WTC11 (cell line): ENCODE measurements around the gene SBF2. TPM values are rescaled to one million over a fixed set of nuclear protein-coding genes. Genes with fewer than 3 reads are reported as not detected.

ENCODE experiments used
- ATAC-seq: fragments of 200-7000 bp; cut with Tn5 transposase; 2 replicates; pipeline ENCODE4 v1.10.0; 2021; ENCODE audit warnings: mild to moderate bottlenecking, moderate library complexity
- CTCF ChIA-PET: fragments of 300-600 bp; sonication (Branson Sonifier 250); formaldehyde crosslinking; loops from one replicate; lab custom pipeline; 2021; ENCODE audit warnings: antibody characterized with exemption; lab: Charles Lee
- POLR2A ChIA-PET: fragments of 350-600 bp; sonication (Branson Sonifier 250); formaldehyde crosslinking; loops from one replicate; lab custom pipeline; 2021; ENCODE audit warnings: antibody characterized with exemption; lab: Charles Lee
- DNase-seq: peaks from one replicate; pipeline ENCODE4 v3.0.0; 2021; ENCODE audit warnings: low spot score
- H3K27ac Mint-ChIP-seq: 2 replicates; pipeline ENCODE4 v1.8.0; 2021; ENCODE audit warnings: mixed read lengths
- H3K27me3 Mint-ChIP-seq: 2 replicates; pipeline ENCODE4 v1.8.0; 2021; ENCODE audit warnings: low read depth, mild to moderate bottlenecking, moderate library complexity, mixed read lengths
- H3K36me3 Mint-ChIP-seq: 2 replicates; pipeline ENCODE4 v1.8.0; 2021; ENCODE audit warnings: mixed read lengths
- H3K4me1 Mint-ChIP-seq: 2 replicates; pipeline ENCODE4 v1.8.0; 2022; ENCODE audit warnings: mixed read lengths
- H3K4me3 Mint-ChIP-seq: 2 replicates; pipeline ENCODE4 v1.8.0; 2021; ENCODE audit warnings: mild to moderate bottlenecking, moderate library complexity, mixed read lengths
- H3K9me3 Mint-ChIP-seq: 2 replicates; pipeline ENCODE4 v1.8.0; 2021; ENCODE audit warnings: mixed read lengths
- AR ChIP-seq: fragments of 250-450 bp; sonication (Bioruptor Pico); IDR thresholded peaks from 2 replicates; pipeline ENCODE4 v1.9.0; 2021; ENCODE audit warnings: mild to moderate bottlenecking
- CREB1 ChIP-seq: sonication (generic); formaldehyde crosslinking; IDR thresholded peaks from 2 replicates; pipeline ENCODE4 v1.8.0; 2023; ENCODE audit warnings: mild to moderate bottlenecking, missing genetic modification reagents
- CTCF ChIP-seq: fragments of 200-600 bp; IDR thresholded peaks from 2 replicates; pipeline ENCODE4 v1.8.0; 2022; ENCODE audit warnings: antibody characterized with exemption
- ELF4 ChIP-seq: sonication (generic); formaldehyde crosslinking; IDR thresholded peaks from 2 replicates; pipeline ENCODE4 v1.8.1; 2022; ENCODE audit warnings: low read depth, mild to moderate bottlenecking, moderate library complexity, missing genetic modification reagents
- ESRRA ChIP-seq: sonication (generic); formaldehyde crosslinking; IDR thresholded peaks from 2 replicates; pipeline ENCODE4 v1.8.1; 2022; ENCODE audit warnings: mild to moderate bottlenecking, missing genetic modification reagents, borderline replicate concordance
- ETV6 ChIP-seq: sonication (generic); formaldehyde crosslinking; IDR thresholded peaks from 2 replicates; pipeline ENCODE4 v1.8.1; 2022; ENCODE audit warnings: mild to moderate bottlenecking, missing genetic modification reagents
- GRHL2 ChIP-seq: fragments of 250-450 bp; sonication (Bioruptor Pico); IDR thresholded peaks from 2 replicates; pipeline ENCODE4 v1.8.0; 2022; ENCODE audit warnings: mild to moderate bottlenecking, moderate library complexity; ENCODE audit not compliant: insufficient replicate concordance, severe bottlenecking
- JAZF1 ChIP-seq: fragments of 250-450 bp; sonication (Bioruptor Pico); IDR thresholded peaks from 2 replicates; pipeline ENCODE4 v1.9.0; 2021; ENCODE audit warnings: moderate library complexity, mild to moderate bottlenecking, inconsistent platforms
- MXD4 ChIP-seq: fragments of 250-450 bp; sonication (Bioruptor Pico); IDR thresholded peaks from 2 replicates; pipeline ENCODE4 v1.8.0; 2021; ENCODE audit warnings: mild to moderate bottlenecking, moderate library complexity, borderline replicate concordance
- NFATC4 ChIP-seq: fragments of 250-450 bp; sonication (Bioruptor Pico); IDR thresholded peaks from 2 replicates; pipeline ENCODE4 v1.9.0; 2021; ENCODE audit warnings: mild to moderate bottlenecking
- NR2C2 ChIP-seq: sonication (generic); formaldehyde crosslinking; IDR thresholded peaks from 2 replicates; pipeline ENCODE4 v1.8.0; 2022; ENCODE audit warnings: mild to moderate bottlenecking, missing genetic modification reagents
- SMAD3 ChIP-seq: sonication (generic); formaldehyde crosslinking; IDR thresholded peaks from 2 replicates; pipeline ENCODE4 v1.8.0; 2022; ENCODE audit warnings: missing genetic modification reagents, mild to moderate bottlenecking, borderline replicate concordance
- SP1 ChIP-seq: sonication (generic); formaldehyde crosslinking; conservative IDR thresholded peaks from 2 replicates; pipeline ENCODE4 v1.8.1; 2022; ENCODE audit warnings: missing genetic modification reagents
- TEAD1 ChIP-seq: sonication (generic); formaldehyde crosslinking; IDR thresholded peaks from 2 replicates; pipeline ENCODE4 v1.8.0; 2022; ENCODE audit warnings: mild to moderate bottlenecking, missing genetic modification reagents
- TP53 ChIP-seq: sonication (generic); formaldehyde crosslinking; IDR thresholded peaks from 2 replicates; pipeline ENCODE4 v1.8.1; 2023; ENCODE audit warnings: mild to moderate bottlenecking, missing genetic modification reagents
- ZMAT4 ChIP-seq: fragments of 250-450 bp; sonication (Bioruptor Pico); IDR thresholded peaks from 2 replicates; pipeline ENCODE4 v1.9.0; 2021; ENCODE audit warnings: mild to moderate bottlenecking
- ZNF138 ChIP-seq: sonication (generic); formaldehyde crosslinking; conservative IDR thresholded peaks from 2 replicates; pipeline ENCODE4 v1.8.1; 2022; ENCODE audit warnings: mild to moderate bottlenecking, moderate library complexity, missing genetic modification reagents
- ZNF232 ChIP-seq: sonication (generic); formaldehyde crosslinking; IDR thresholded peaks from 2 replicates; pipeline ENCODE4 v1.8.0; 2022; ENCODE audit warnings: mild to moderate bottlenecking, missing genetic modification reagents
- ZNF423 ChIP-seq: fragments of 250-450 bp; sonication (Bioruptor Pico); IDR thresholded peaks from 2 replicates; pipeline ENCODE4 v2.1.2; 2022; ENCODE audit warnings: mild to moderate bottlenecking, moderate library complexity
- total RNA-seq: library from RNA; stranded (reverse); gene quantifications from 3 replicates; pipeline ENCODE4 v1.2.3, GENCODE V29; 2021
- TF ChIP-seq, protein P1 (sequence below): sonication (generic); formaldehyde crosslinking; IDR thresholded peaks from 2 replicates; pipeline ENCODE4 v1.8.1; 2023; ENCODE audit warnings: mild to moderate bottlenecking, missing genetic modification reagents, borderline replicate concordance

SBF2 gene
- total RNA-seq, 1 experiment from 2014 or later, result 47.6 TPM

- TF ChIP-seq, protein P1, sequence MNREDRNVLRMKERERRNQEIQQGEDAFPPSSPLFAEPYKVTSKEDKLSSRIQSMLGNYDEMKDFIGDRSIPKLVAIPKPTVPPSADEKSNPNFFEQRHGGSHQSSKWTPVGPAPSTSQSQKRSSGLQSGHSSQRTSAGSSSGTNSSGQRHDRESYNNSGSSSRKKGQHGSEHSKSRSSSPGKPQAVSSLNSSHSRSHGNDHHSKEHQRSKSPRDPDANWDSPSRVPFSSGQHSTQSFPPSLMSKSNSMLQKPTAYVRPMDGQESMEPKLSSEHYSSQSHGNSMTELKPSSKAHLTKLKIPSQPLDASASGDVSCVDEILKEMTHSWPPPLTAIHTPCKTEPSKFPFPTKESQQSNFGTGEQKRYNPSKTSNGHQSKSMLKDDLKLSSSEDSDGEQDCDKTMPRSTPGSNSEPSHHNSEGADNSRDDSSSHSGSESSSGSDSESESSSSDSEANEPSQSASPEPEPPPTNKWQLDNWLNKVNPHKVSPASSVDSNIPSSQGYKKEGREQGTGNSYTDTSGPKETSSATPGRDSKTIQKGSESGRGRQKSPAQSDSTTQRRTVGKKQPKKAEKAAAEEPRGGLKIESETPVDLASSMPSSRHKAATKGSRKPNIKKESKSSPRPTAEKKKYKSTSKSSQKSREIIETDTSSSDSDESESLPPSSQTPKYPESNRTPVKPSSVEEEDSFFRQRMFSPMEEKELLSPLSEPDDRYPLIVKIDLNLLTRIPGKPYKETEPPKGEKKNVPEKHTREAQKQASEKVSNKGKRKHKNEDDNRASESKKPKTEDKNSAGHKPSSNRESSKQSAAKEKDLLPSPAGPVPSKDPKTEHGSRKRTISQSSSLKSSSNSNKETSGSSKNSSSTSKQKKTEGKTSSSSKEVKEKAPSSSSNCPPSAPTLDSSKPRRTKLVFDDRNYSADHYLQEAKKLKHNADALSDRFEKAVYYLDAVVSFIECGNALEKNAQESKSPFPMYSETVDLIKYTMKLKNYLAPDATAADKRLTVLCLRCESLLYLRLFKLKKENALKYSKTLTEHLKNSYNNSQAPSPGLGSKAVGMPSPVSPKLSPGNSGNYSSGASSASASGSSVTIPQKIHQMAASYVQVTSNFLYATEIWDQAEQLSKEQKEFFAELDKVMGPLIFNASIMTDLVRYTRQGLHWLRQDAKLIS, result no peak
- TF ChIP-seq ELF4 (no peak), AR (CRISPR knock-in tag) (no peak)
Measured at GRCh38 chr11:9741260-9741659, 552.8 kb downstream of the SBF2 start (continued).

DNA sequence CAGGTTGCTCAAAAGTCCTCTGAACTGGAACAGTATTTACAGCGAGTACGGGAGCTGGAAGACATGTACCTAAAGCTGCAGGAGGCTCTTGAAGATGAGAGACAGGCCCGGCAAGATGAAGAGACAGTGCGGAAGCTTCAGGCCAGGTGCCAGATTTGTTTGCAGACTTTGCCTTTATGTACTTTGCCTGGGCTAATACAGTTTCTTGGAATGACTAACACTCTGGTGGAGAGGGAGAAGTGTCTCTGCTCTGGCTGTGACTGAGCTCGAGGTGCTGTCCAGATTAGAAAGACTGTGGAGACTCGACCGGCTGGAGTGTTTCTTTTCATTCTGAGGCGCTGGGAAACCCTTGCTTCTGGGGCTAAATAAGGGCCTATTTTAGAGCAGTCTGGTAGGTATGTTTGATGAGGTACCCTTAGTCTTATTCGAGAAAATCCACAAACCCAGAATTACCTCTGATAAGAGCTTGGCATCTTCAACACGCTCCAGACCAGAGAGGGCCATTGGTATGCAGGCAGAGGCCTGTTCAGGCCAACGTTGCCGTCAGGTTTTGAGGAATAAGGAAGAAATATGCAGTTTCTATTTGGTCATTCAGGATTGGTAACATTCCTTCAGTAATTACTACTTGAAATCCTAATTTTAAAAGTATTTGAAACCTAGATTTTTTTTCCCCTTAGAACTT lies 553.7 kb downstream of the SBF2 start:
- Mint-ChIP-seq H3K36me3 (peaks cover 60% of the 10 kb centered on the region), H3K4me1 (peaks cover 5% of the 10 kb centered on the region), H3K4me3 (no peak overlapping the region), H3K9me3 (peaks cover 13% of the 10 kb centered on the region), H3K27ac (no peak overlapping the region), H3K27me3 (no peaks in the 10 kb centered on the region)
- ChIA-PET POLR2A (no interaction called here), CTCF (interaction anchor here (0.9 to 1.2 kb wide), 2 partner anchors 8 to 206 kb away, joined by 3 to 4 read pairs; no protein-coding TSS in a partner anchor)
- no peak for TF ChIP-seq CREB1
- DNase-seq (no peak), ATAC-seq (no peak)

GRCh38 chr11:9739123-9739900 lies 554.7 kb downstream of the SBF2 start:
- H3K9me3 Mint-ChIP-seq, result peaks cover 16% of the 10 kb centered on the region
- ChIA-PET POLR2A (interaction anchor here (0.5 kb wide), 1 partner anchor 219 kb away, joined by 4 read pairs; no protein-coding TSS in a partner anchor), CTCF (no interaction called here)
- peaks cover 5% of the 10 kb centered on the region for H3K4me1 Mint-ChIP-seq
- H3K27ac Mint-ChIP-seq, result peak overlapping the region; percentile 66
- no peaks in the 10 kb centered on the region for H3K27me3 Mint-ChIP-seq
- ATAC-seq (no peak), DNase-seq (no peak)
- peaks cover 64% of the 10 kb centered on the region for H3K36me3 Mint-ChIP-seq
- no peak overlapping the region for H3K4me3 Mint-ChIP-seq
- TF ChIP-seq ZMAT4, result no peak
- no peak for TF ChIP-seq MXD4 (CRISPR knock-in tag)
- TF ChIP-seq NFATC4 (CRISPR knock-in tag), result no peak
- TF ChIP-seq GRHL2 (CRISPR knock-in tag), result no peak
- TF ChIP-seq ZNF138 (CRISPR knock-in tag), result no peak
- TF ChIP-seq ZNF423, result no peak
- no peak for TF ChIP-seq TP53 (CRISPR knock-in tag)
- TF ChIP-seq CTCF, result no peak
- no peak for TF ChIP-seq SP1 (CRISPR knock-in tag)
- TF ChIP-seq TEAD1 (CRISPR knock-in tag), result no peak
- TF ChIP-seq, protein P1, result no peak
- TF ChIP-seq ZNF232, result no peak
- no peak for TF ChIP-seq NR2C2 (CRISPR knock-in tag)
- TF ChIP-seq SMAD3 (CRISPR knock-in tag), result no peak
- no peak for TF ChIP-seq ESRRA (CRISPR knock-in tag)
- TF ChIP-seq ETV6 (CRISPR knock-in tag), result no peak
- no peak for TF ChIP-seq JAZF1
